Measurements from ENCODE around the gene AKAP13. TPM values are rescaled to one million over a fixed set of nuclear protein-coding genes. Genes with fewer than 3 reads are reported as not detected.

AKAP13 gene
- total RNA-seq, 1 experiment from 2014 or later, result 54.5 TPM

- Histone ChIP-seq H3K27ac (ENCODE audit: low read depth, low read length, poor library complexity, severe bottlenecking) (no peak overlapping the region), H3K4me3 (ENCODE audit: low read depth, low read length, poor library complexity, severe bottlenecking) (no peak overlapping the region), H3K27me3 (replicated peaks; ENCODE audit: insufficient read depth, low read depth, low read length, poor library complexity) (no peaks in the 10 kb centered on the region), H3K9me3 (ENCODE audit: low read depth, low read length, poor library complexity, severe bottlenecking) (no peaks in the 10 kb centered on the region), H3K4me1 (ENCODE audit: insufficient read depth, low read length, poor library complexity, severe bottlenecking) (peaks cover 29% of the 10 kb centered on the region), H3K36me3 (ENCODE audit: insufficient read depth, low read length, poor library complexity, severe bottlenecking) (no peaks in the 10 kb centered on the region)
- POLR2A ChIA-PET (ENCODE audit: low non-redundant PET), result no interaction called here
- CTCF ChIA-PET, result no interaction called here
- TF ChIP-seq EZH2 (IDR thresholded peaks at IDR 0.05; ENCODE audit: borderline replicate concordance, low read depth, low read length, poor library complexity, severe bottlenecking), result no peak
- intact Hi-C loops (cut with micrococcal nuclease; ENCODE audit: unreplicated experiment), result no loop called here
- no TSS peak for BruUV-seq (replicated peaks)
- no peak for DNase-seq (ENCODE audit: low spot score)
Observed at GRCh38 chr15:85496151-85496550, 115.7 kb downstream of the AKAP13 start.

GRCh38 chr15:85496551-85497171 lies 116.3 kb downstream of the AKAP13 start:
- intact Hi-C loops (cut with micrococcal nuclease; ENCODE audit: unreplicated experiment), result no loop called here
- ChIA-PET CTCF (no interaction called here), POLR2A (ENCODE audit: low non-redundant PET) (no interaction called here)
- no peaks in the 10 kb centered on the region for H3K36me3 ChIP-seq (ENCODE audit: insufficient read depth, low read length, poor library complexity, severe bottlenecking)
- H3K4me3 ChIP-seq (ENCODE audit: low read depth, low read length, poor library complexity, severe bottlenecking), result no peak overlapping the region
- BruUV-seq (replicated peaks), result no TSS peak
- TF ChIP-seq CTCF (conservative IDR thresholded peaks at IDR 0.05; ENCODE audit: low read depth, low read length) (no peak), EZH2 (IDR thresholded peaks at IDR 0.05; ENCODE audit: borderline replicate concordance, low read depth, low read length, poor library complexity, severe bottlenecking) (no peak)
- no peaks in the 10 kb centered on the region for H3K9me3 ChIP-seq (ENCODE audit: low read depth, low read length, poor library complexity, severe bottlenecking)
- H3K27ac ChIP-seq (ENCODE audit: low read depth, low read length, poor library complexity, severe bottlenecking), result no peak overlapping the region
- peaks cover 29% of the 10 kb centered on the region for H3K4me1 ChIP-seq (ENCODE audit: insufficient read depth, low read length, poor library complexity, severe bottlenecking)
- DNase-seq (ENCODE audit: low spot score), result no peak
- H3K27me3 ChIP-seq (replicated peaks; ENCODE audit: insufficient read depth, low read depth, low read length, poor library complexity), result no peaks in the 10 kb centered on the region

- no peak for TF ChIP-seq CTCF (conservative IDR thresholded peaks at IDR 0.05; ENCODE audit: low read depth, low read length)
- no peak for TF ChIP-seq EZH2 (IDR thresholded peaks at IDR 0.05; ENCODE audit: borderline replicate concordance, low read depth, low read length, poor library complexity, severe bottlenecking)
Observed at GRCh38 chr15:85497172-85497569, 116.8 kb downstream of the AKAP13 start.

GRCh38 chr15:85498471-85498870 lies 118.1 kb downstream of the AKAP13 start:
- peaks cover 29% of the 10 kb centered on the region for H3K4me1 ChIP-seq (ENCODE audit: insufficient read depth, low read length, poor library complexity, severe bottlenecking)
- intact Hi-C loops (cut with micrococcal nuclease; ENCODE audit: unreplicated experiment), result no loop called here
- no peak overlapping the region for H3K4me3 ChIP-seq (ENCODE audit: low read depth, low read length, poor library complexity, severe bottlenecking)
- no peak overlapping the region for H3K27ac ChIP-seq (ENCODE audit: low read depth, low read length, poor library complexity, severe bottlenecking)
- ChIA-PET POLR2A (ENCODE audit: low non-redundant PET) (no interaction called here), CTCF (no interaction called here)
- no peaks in the 10 kb centered on the region for H3K9me3 ChIP-seq (ENCODE audit: low read depth, low read length, poor library complexity, severe bottlenecking)
- DNase-seq (ENCODE audit: low spot score), result no peak
- H3K27me3 ChIP-seq (replicated peaks; ENCODE audit: insufficient read depth, low read depth, low read length, poor library complexity), result no peaks in the 10 kb centered on the region
- BruUV-seq (replicated peaks), result no TSS peak
- TF ChIP-seq CTCF (conservative IDR thresholded peaks at IDR 0.05; ENCODE audit: low read depth, low read length) (no peak), EZH2 (IDR thresholded peaks at IDR 0.05; ENCODE audit: borderline replicate concordance, low read depth, low read length, poor library complexity, severe bottlenecking) (no peak)
- no peaks in the 10 kb centered on the region for H3K36me3 ChIP-seq (ENCODE audit: insufficient read depth, low read length, poor library complexity, severe bottlenecking)

More at GRCh38 chr15:85497172-85497569, 116.8 kb downstream of the AKAP13 start:
- intact Hi-C loops (cut with micrococcal nuclease; ENCODE audit: unreplicated experiment), result no loop called here
- ChIA-PET CTCF (no interaction called here), POLR2A (ENCODE audit: low non-redundant PET) (no interaction called here)
- Histone ChIP-seq H3K9me3 (ENCODE audit: low read depth, low read length, poor library complexity, severe bottlenecking) (no peaks in the 10 kb centered on the region), H3K4me3 (ENCODE audit: low read depth, low read length, poor library complexity, severe bottlenecking) (no peak overlapping the region), H3K27ac (ENCODE audit: low read depth, low read length, poor library complexity, severe bottlenecking) (no peak overlapping the region), H3K36me3 (ENCODE audit: insufficient read depth, low read length, poor library complexity, severe bottlenecking) (no peaks in the 10 kb centered on the region), H3K4me1 (ENCODE audit: insufficient read depth, low read length, poor library complexity, severe bottlenecking) (peaks cover 29% of the 10 kb centered on the region), H3K27me3 (replicated peaks; ENCODE audit: insufficient read depth, low read depth, low read length, poor library complexity) (no peaks in the 10 kb centered on the region)
- no peak for DNase-seq (ENCODE audit: low spot score)
- BruUV-seq (replicated peaks), result no TSS peak

Data from A673 (cell line).